ENCODE data around the gene NCKAP5.

DNA sequence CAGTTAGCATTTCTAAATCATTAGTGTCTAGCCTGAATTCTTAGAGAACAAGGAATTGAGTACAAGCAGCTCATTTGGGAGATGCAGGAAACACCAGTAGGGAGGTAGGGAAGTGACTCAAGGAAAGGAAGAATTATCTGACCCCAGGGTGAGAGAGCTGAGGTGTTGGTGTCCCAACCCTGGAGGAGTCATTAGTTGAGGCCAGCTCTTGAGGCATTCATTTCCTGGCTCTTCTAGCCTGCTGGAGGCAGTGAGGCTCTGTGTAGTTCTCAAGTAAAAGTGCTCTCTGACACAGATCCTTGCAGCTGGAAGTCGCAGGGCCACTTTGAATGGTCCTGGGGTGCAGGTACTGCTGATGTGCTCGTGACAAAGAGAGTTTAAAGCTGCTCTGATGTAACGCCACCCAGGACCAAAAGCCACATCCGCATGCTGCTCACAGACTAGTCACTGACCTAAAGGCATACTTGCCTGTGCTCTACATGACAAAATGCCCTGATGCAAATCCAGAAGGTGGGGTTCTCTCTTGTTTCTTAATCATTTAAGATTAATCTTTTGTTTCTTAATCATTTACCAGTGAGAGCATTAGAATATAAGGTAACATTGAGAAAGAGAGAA lies 598.8 kb downstream of the NCKAP5 start:
- TF ChIP-seq, protein P1, sequence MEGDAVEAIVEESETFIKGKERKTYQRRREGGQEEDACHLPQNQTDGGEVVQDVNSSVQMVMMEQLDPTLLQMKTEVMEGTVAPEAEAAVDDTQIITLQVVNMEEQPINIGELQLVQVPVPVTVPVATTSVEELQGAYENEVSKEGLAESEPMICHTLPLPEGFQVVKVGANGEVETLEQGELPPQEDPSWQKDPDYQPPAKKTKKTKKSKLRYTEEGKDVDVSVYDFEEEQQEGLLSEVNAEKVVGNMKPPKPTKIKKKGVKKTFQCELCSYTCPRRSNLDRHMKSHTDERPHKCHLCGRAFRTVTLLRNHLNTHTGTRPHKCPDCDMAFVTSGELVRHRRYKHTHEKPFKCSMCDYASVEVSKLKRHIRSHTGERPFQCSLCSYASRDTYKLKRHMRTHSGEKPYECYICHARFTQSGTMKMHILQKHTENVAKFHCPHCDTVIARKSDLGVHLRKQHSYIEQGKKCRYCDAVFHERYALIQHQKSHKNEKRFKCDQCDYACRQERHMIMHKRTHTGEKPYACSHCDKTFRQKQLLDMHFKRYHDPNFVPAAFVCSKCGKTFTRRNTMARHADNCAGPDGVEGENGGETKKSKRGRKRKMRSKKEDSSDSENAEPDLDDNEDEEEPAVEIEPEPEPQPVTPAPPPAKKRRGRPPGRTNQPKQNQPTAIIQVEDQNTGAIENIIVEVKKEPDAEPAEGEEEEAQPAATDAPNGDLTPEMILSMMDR (IDR thresholded peaks at IDR 0.05; ENCODE audit: low read length) = no peak
- no peak for TF ChIP-seq EZH2 (IDR thresholded peaks at IDR 0.05; ENCODE audit: borderline replicate concordance, low read length)
